ENCODE results near the gene RALGAPA2.

DNA sequence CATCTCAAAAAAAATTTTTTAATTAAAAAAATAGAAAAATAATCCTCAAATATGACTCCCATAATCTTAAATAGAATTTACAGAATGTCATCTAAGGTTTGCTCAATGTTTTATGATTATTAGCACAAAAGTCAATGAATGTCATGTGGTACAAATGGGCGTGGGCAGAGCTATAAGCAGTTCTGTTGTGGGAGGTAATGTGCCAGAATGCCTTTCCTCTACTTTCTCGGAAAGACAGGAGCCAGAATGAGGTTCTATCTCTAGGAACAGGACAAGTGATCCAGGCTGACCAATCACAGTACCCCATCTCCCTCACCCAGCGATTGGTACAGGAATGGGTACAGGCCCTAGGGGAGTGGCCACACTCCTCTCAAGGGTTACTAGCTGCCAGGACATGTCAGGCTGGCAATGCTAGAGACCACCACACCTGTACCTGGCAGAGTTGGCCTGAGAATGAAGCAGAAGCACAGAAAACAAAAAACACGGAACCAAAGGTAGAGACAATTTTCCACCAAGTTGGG is 15.1 kb downstream of the RALGAPA2 start:
- TF ChIP-seq, protein P1, sequence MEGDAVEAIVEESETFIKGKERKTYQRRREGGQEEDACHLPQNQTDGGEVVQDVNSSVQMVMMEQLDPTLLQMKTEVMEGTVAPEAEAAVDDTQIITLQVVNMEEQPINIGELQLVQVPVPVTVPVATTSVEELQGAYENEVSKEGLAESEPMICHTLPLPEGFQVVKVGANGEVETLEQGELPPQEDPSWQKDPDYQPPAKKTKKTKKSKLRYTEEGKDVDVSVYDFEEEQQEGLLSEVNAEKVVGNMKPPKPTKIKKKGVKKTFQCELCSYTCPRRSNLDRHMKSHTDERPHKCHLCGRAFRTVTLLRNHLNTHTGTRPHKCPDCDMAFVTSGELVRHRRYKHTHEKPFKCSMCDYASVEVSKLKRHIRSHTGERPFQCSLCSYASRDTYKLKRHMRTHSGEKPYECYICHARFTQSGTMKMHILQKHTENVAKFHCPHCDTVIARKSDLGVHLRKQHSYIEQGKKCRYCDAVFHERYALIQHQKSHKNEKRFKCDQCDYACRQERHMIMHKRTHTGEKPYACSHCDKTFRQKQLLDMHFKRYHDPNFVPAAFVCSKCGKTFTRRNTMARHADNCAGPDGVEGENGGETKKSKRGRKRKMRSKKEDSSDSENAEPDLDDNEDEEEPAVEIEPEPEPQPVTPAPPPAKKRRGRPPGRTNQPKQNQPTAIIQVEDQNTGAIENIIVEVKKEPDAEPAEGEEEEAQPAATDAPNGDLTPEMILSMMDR (IDR thresholded peaks at IDR 0.05 in 2 of 3, conservative IDR thresholded peaks at IDR 0.05 in 1 of 3; ENCODE audit: borderline replicate concordance in 1 of 3, insufficient read depth in 1 of 3, low read depth in 2 of 3, low read length in 2 of 3) = no peak
- TF ChIP-seq EZH2 (IDR thresholded peaks at IDR 0.05) = no peak
- TF ChIP-seq, protein P2, sequence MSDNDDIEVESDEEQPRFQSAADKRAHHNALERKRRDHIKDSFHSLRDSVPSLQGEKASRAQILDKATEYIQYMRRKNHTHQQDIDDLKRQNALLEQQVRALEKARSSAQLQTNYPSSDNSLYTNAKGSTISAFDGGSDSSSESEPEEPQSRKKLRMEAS (IDR thresholded peaks at IDR 0.05) = no peak

All from HCT116 (cell line).